COR-L47 (cell line): ENCODE data around the gene C1orf159.
A peak's percentile ranks its signal among the peaks of the same experiment; 100 is the strongest.

Source experiments
- DNase-seq: peaks from one replicate; lab custom pipeline; 2025; lab: John Stamatoyannopoulos, UW

C1orf159 gene

GRCh38 chr1:1038694-1039093, 77.2 kb downstream of the C1orf159 start:
- DNase-seq, result no peak

- no peak for DNase-seq
Measured at GRCh38 chr1:1037366-1038327, 78.2 kb downstream of the C1orf159 start.

GRCh38 chr1:1035291-1035943, 80.5 kb downstream of the C1orf159 start:
- no peak for DNase-seq

DNA sequence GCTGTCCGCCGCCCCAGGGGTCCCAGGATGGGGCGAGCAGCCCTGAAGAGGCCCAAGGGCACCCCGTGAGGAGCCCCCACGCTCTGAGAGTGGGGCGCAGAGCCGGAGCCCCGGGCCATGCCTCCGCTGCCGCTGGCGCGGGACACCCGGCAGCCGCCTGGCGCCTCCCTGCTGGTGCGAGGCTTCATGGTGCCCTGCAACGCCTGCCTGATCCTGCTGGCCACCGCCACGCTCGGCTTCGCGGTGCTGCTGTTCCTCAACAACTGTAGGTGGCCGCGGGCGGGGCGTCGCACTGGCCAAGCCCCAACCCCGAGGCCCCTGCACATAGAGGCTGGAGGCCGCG, 81.5 kb downstream of the C1orf159 start:
- DNase-seq, result no peak

GRCh38 chr1:1033731-1034438, 82.0 kb downstream of the C1orf159 start:
- DNase-seq, result no peak

DNA sequence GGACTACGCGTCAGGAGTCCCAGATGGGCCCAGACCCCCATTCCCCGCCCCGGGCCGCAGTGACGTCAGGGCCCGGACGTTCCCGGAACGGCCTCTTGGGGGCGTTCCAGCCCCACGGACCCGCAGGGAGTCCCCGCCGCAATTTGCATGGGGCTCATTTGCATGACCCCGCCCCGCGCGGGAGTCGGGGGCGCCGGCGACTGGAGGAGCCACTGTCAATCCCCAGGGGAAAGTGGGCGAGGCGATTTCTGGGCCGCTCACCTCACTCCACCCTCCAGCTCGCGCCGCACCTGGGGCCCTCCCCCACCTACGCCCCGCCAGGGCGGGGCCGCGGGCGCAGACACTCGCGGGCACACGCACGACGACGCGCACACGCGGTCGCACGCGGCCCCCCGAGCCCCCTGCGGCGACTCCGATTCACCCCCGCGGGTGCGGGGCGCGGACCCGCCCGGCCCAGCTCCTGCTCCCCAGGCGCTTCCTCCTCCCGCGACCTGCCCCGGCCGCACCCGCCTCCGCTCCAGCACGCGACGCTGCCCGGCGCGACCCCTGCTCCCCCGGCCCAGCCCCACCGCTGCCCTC, 82.8 kb downstream of the C1orf159 start:
- peak; percentile 62 for DNase-seq

GRCh38 chr1:1032424-1032823, 83.5 kb downstream of the C1orf159 start:
- peak; percentile 41 for DNase-seq
